DMS 273 treated with DMSO at 0.1 percent for 48 hours (cell line): ENCODE results near the gene PIGT.
"Not testable (repeated sequence)": the region's sequence is repeated elsewhere in the genome, so short reads cannot be mapped to it uniquely, and the experiment has no call there.

Source experiments
- DNase-seq: peaks from one replicate; lab custom pipeline; 2025; lab: John Stamatoyannopoulos, UW

PIGT gene

GRCh38 chr20:45462711-45463509 lies 47.0 kb downstream of the PIGT start:
- DNase-seq, result no peak

GRCh38 chr20:45463709-45464108 lies 47.8 kb downstream of the PIGT start:
- no peak for DNase-seq

GRCh38 chr20:45465491-45466266 lies 49.7 kb downstream of the PIGT start:
- DNase-seq, result no peak

GRCh38 chr20:45467172-45467571 lies 51.2 kb downstream of the PIGT start:
- DNase-seq, result no peak

- DNase-seq, result no peak
Observed at GRCh38 chr20:45467861-45468260, 51.9 kb downstream of the PIGT start.

- DNase-seq, result no peak
Observed at GRCh38 chr20:45469336-45470261, 53.7 kb downstream of the PIGT start, which contains the start of gene WFDC2. Gene WFDC2 (plus strand): TSS chr20:45469753. CDS start chr20:45469782, 29 bp downstream.

- DNase-seq, result no peak
Observed at GRCh38 chr20:45470262-45470931, 54.5 kb downstream of the PIGT start.

- DNase-seq, result no peak
Observed at GRCh38 chr20:45470937-45471336, 55.0 kb downstream of the PIGT start.

- not testable (repeated sequence) for DNase-seq
Observed at GRCh38 chr20:45472286-45472685, 56.3 kb downstream of the PIGT start.
